Suprapubic skin (tissue), 3 donors: ENCODE measurements around the gene KLHDC9.

Experiments used
- CTCF ChIP-seq, 2 donors: fragments of 200-600 bp in 1 of 2; fragments of 450-650 bp in 1 of 2; sonication (generic) in 1 of 2; IDR thresholded peaks; one replicate each; pipeline ENCODE4 v1.5.1; 2016 to 2019; ENCODE audit warnings: antibody characterized with exemption in 2 of 2, mild to moderate bottlenecking in 1 of 2, moderate library complexity in 1 of 2
- EP300 ChIP-seq: sonication (generic); formaldehyde crosslinking; IDR thresholded peaks from one replicate; pipeline ENCODE4 v1.6.1; 2017; ENCODE audit warnings: antibody characterized with exemption
- POLR2A ChIP-seq, 2 donors: fragments of 450-650 bp; IDR thresholded peaks; one replicate each; pipeline ENCODE4 v1.6.1; 2017; ENCODE audit warnings: antibody characterized with exemption in 2 of 2, mild to moderate bottlenecking in 2 of 2, moderate library complexity in 2 of 2

DNA sequence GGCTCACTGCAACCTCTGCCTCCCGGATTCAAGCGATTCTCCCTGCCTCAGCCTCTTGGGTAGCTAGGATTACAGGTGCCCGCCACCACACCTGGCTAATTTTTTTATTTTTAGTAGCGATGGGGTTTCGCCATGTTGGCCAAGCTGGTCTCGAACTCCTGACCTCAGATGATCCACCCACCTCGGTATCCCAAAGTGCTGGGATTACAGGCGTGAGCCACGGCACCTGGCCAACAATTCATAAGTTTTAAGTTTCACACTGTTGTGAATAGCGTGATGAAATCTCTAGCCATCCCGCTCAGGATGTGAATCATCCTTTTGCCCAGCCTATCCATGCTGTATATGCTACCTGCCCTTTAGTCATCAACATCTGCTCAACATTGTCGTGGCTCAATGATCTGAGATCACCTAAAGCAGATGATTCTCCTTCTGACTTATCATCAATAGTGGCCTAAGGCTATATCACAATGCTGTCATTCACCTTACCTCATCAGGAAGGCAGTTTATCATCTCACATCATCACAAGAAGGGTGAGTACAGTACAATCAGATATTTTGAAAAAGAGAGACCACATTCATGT lies 17.1 kb downstream of the KLHDC9 start:
- TF ChIP-seq CTCF (IDR thresholded peaks at IDR 0.05) = no peak
- TF ChIP-seq POLR2A (IDR thresholded peaks at IDR 0.05) = no peak
- no peak for TF ChIP-seq EP300
